Inferior parietal cortex (tissue), 1 donor: ENCODE data around the gene ACCSL.

Experiments
- DNase-seq: peaks from one replicate; pipeline ENCODE4 v3.0.0-alpha.2; 2016; ENCODE audit errors: extremely low spot score

ACCSL gene

GRCh38 chr11:44018127-44018521 lies 29.7 kb upstream of the ACCSL start:
- no peak for DNase-seq

GRCh38 chr11:44018829-44019228 lies 29.0 kb upstream of the ACCSL start:
- no peak for DNase-seq

- DNase-seq = no peak
Observed at GRCh38 chr11:44024977-44025376, 22.8 kb upstream of the ACCSL start.

- no peak for DNase-seq
Observed at GRCh38 chr11:44025727-44026126, 22.1 kb upstream of the ACCSL start.

GRCh38 chr11:44028401-44028800 lies 19.4 kb upstream of the ACCSL start:
- DNase-seq = no peak

GRCh38 chr11:44028816-44029506 lies 18.8 kb upstream of the ACCSL start:
- DNase-seq = no peak

GRCh38 chr11:44029507-44029845 lies 18.3 kb upstream of the ACCSL start:
- no peak for DNase-seq

- no peak for DNase-seq
Observed at GRCh38 chr11:44029977-44030911, 17.5 kb upstream of the ACCSL start.

- no peak for DNase-seq
Observed at GRCh38 chr11:44030996-44031395, 16.8 kb upstream of the ACCSL start.

- DNase-seq = no peak
Observed at GRCh38 chr11:44031549-44031948, 16.2 kb upstream of the ACCSL start.

- no peak for DNase-seq
Observed at GRCh38 chr11:44032299-44033085, 15.3 kb upstream of the ACCSL start.

GRCh38 chr11:44033411-44033850 lies 14.3 kb upstream of the ACCSL start:
- peak; percentile 66 for DNase-seq

- no peak for DNase-seq
Observed at GRCh38 chr11:44033856-44034255, 13.9 kb upstream of the ACCSL start.

- no peak for DNase-seq
Observed at GRCh38 chr11:44034639-44035038, 13.1 kb upstream of the ACCSL start.

GRCh38 chr11:44036811-44037657 lies 10.7 kb upstream of the ACCSL start:
- DNase-seq = peak; percentile 91

- DNase-seq = no peak
Observed at GRCh38 chr11:44037658-44037998, 10.2 kb upstream of the ACCSL start.

GRCh38 chr11:44043157-44043556 lies 4.6 kb upstream of the ACCSL start:
- DNase-seq = no peak

- DNase-seq = no peak
Observed at GRCh38 chr11:44046182-44046581, 1.6 kb upstream of the ACCSL start.

GRCh38 chr11:44047298-44047697 lies 483 bp upstream of the ACCSL start:
- DNase-seq = no peak

GRCh38 chr11:44049832-44050231 lies 2.1 kb downstream of the ACCSL start:
- no peak for DNase-seq

- no peak for DNase-seq
Observed at GRCh38 chr11:44051171-44051570, 3.4 kb downstream of the ACCSL start.
